ENCODE measurements around the gene B4GALNT2.

Gene B4GALNT2

DNA sequence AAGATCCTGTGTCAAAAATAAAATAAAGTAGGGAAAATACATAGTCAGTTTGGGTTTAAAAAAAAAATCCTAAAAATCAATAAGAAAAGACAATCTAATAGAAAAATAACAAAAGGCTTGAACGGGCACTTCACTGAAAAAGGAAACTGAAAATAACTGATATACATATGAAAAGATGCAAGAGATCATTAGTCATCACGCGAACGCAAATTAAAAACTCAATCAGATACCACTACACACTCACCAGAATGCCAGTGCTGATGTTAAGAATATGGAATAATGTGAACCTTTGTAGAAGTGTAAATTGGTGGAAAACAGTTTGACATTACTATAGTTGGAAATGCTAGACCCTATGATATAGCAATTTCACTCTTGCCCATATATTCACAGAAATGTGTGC is 63.2 kb downstream of the B4GALNT2 start:
- no peaks in the 10 kb centered on the region for H3K27me3 Mint-ChIP-seq

DNA sequence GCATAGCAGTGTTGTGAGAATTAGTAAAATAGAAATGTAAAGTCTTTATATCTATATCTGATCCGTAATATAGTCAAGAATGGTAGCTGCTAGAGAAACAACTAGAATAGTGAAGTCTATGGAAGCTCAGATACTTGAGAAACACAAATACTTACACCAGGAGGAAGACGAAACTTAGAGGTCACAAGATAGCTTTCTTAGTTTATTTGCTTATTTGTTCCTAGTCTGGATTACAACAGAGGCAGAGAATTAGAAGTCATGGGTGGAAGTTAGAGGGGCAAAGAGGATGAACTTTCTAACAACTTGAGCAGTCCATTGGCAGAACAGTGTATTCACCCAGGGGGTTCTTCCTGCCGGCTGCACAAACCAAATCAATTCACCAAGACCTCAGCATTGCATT is 64.0 kb downstream of the B4GALNT2 start:
- intact Hi-C loops (cut with micrococcal nuclease): no loop called here
- Mint-ChIP-seq H3K9me3 (no peaks in the 10 kb centered on the region), H3K27me3 (no peaks in the 10 kb centered on the region), H3K36me3 (ENCODE audit: low read depth) (peaks cover 7% of the 10 kb centered on the region), H3K4me3 (no peak overlapping the region), H3K27ac (peak overlapping the region; percentile 30), H3K4me1 (ENCODE audit: low read depth) (peaks cover 48% of the 10 kb centered on the region)

More for the DNA sequence above, 63.2 kb downstream of the B4GALNT2 start:
- Mint-ChIP-seq H3K9me3 (no peaks in the 10 kb centered on the region), H3K4me1 (ENCODE audit: low read depth) (peaks cover 49% of the 10 kb centered on the region), H3K27ac (no peak overlapping the region), H3K4me3 (no peak overlapping the region), H3K36me3 (ENCODE audit: low read depth) (peaks cover 7% of the 10 kb centered on the region)
- intact Hi-C loops (cut with micrococcal nuclease): no loop called here

DNA sequence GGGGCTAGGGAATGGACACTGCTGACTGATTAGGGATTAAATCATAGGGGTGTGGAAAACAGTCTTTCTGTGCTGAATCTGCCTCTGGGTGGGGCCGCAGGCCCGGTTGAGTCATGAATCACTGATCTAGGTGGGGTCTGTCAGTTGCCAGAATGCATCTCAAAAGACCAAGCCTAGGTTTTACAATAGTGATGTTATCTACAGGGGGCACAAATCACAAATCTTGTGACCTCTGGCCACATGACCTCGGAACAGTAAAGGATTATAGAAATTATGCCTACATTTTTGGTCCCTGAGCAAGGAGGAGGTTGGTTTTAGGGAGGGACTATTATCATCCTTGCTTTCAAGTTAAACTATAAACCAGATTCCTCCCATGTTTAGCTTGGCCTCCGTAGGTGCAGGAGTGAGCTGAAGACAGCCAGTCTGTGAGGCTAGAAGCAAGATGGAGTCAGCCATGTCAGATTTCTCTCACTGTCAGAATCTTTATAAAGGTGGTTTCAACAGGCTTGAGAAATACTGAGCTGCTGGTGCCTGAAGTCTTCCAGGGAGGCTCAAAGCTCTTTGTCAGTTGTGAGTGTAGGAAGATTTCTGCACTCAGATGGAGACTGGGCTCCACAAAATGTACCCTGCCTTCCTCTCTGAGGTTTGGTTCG is 64.9 kb downstream of the B4GALNT2 start:
- peaks cover 49% of the 10 kb centered on the region for H3K4me1 Mint-ChIP-seq (ENCODE audit: low read depth)
- intact Hi-C loops (cut with micrococcal nuclease): no loop called here
- no peak overlapping the region for H3K27ac Mint-ChIP-seq
- no peaks in the 10 kb centered on the region for H3K9me3 Mint-ChIP-seq
- no peak overlapping the region for H3K4me3 Mint-ChIP-seq
- peaks cover 3% of the 10 kb centered on the region for H3K27me3 Mint-ChIP-seq
- H3K36me3 Mint-ChIP-seq (ENCODE audit: low read depth): peaks cover under 1% of the 10 kb centered on the region

DNA sequence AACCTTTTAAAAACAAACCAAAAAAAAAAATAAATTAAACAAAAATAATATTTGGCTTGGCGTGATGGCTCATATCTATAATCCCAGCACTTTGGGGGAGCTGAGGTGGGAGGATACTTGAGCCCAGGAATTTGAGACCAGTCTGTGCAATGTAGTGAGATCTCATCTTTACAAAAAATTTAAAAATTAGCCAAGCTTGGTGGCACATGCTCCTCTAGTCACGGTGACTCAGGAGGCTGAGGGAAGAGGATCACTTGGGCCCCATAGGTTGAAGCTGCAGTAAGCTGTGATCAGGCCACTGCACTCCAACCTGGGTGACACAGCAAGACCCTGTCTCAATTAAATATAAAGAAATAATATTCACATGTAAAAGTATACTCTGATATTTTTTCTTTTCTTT is 65.6 kb downstream of the B4GALNT2 start:
- intact Hi-C loops (cut with micrococcal nuclease): no loop called here
- H3K27me3 Mint-ChIP-seq: peaks cover 3% of the 10 kb centered on the region

DNA sequence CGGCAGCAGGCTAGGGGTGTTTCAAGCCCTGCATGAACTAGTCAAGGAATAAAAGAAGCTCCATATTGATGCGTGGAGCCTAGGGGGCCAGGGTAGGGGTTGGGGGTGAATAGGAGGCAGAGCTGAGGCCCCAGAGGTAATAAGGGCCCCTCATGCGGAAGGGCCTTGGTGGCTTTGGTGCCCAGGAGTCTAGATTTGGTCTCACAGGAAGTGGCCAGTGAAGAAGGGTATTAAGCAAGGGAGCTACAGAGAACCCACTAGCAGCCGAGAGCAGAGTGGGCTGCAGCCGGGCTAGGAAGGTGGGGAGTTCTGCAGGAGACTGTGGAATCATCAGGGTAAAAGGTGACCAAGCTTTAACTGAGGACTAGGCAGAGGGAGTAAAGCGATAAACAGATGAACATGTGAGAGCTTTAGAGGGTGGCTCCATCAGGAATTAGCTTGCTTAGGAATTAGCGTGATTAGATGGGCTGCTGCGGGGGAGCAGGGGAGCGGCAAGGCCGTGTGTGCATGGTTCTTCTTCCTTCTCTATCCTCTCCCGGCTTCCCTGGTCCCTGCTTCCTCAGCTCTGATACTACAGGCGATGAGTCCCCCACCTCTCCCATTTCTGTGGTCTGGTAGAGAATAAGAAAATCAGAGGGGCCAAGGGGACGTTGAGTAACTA is 68.0 kb downstream of the B4GALNT2 start:
- no peak overlapping the region for H3K27ac Mint-ChIP-seq

More for the DNA sequence above, 65.6 kb downstream of the B4GALNT2 start:
- no peak overlapping the region for H3K4me3 Mint-ChIP-seq
- H3K27ac Mint-ChIP-seq: peak overlapping the region; percentile 8
- peaks cover 49% of the 10 kb centered on the region for H3K4me1 Mint-ChIP-seq (ENCODE audit: low read depth)
- H3K36me3 Mint-ChIP-seq (ENCODE audit: low read depth): no peaks in the 10 kb centered on the region
- no peaks in the 10 kb centered on the region for H3K9me3 Mint-ChIP-seq

DNA sequence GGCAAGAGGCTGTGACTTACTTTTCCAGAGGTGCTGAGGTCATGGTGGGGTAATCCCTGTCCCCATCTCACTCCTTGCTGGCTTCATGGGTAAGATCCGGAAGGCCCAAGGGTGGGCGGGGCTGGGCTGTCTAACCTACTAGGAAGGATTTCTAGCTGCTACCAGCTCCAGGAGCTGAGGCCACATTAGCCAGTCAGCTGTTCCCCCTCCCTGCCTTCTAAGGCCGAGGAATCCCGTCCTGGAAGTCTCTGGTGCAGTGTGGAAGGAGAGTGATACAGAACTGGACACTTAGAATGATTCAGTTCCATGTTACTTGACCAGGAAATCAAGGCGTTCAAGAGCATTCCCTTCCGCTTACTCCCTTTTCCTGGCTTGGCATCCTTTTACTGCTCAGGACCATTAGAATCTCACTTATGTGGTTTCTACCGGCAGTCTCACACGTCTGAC is 68.9 kb downstream of the B4GALNT2 start:
- Mint-ChIP-seq H3K4me3 (no peak overlapping the region), H3K9me3 (no peaks in the 10 kb centered on the region), H3K27ac (no peak overlapping the region)

More for the DNA sequence above, 68.0 kb downstream of the B4GALNT2 start:
- no peaks in the 10 kb centered on the region for H3K9me3 Mint-ChIP-seq
- intact Hi-C loops (cut with micrococcal nuclease): no loop called here
- no peaks in the 10 kb centered on the region for H3K36me3 Mint-ChIP-seq (ENCODE audit: low read depth)
- peaks cover 11% of the 10 kb centered on the region for H3K27me3 Mint-ChIP-seq
- H3K4me3 Mint-ChIP-seq: no peak overlapping the region
- H3K4me1 Mint-ChIP-seq (ENCODE audit: low read depth): peaks cover 55% of the 10 kb centered on the region

DNA sequence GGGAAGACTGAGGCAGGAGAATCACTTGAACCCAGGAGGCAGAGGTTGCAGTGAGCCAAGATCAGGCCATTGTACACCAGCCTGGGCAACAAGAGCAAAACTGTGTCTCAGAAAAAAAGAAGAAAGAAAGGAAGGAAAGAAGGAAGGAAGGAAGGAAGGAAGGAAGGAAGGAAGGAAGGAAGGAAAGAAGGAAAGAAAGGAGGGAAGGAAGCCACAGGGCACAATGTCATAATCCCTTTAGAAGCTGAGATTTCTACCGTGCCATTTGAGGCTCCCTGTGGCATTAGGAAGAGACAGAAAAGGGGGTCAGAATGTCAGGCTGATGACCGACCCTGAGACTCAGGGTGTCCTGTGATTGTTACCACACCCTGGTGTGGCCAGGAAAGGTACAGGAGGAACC is 71.2 kb downstream of the B4GALNT2 start:
- Mint-ChIP-seq H3K4me3 (no peak overlapping the region), H3K36me3 (ENCODE audit: low read depth) (no peaks in the 10 kb centered on the region), H3K4me1 (ENCODE audit: low read depth) (peaks cover 67% of the 10 kb centered on the region), H3K27ac (peak overlapping the region; percentile 12), H3K27me3 (peaks cover 17% of the 10 kb centered on the region), H3K9me3 (no peaks in the 10 kb centered on the region)
- intact Hi-C loops (cut with micrococcal nuclease): no loop called here

More for the DNA sequence above, 68.9 kb downstream of the B4GALNT2 start:
- intact Hi-C loops (cut with micrococcal nuclease): no loop called here
- peaks cover 53% of the 10 kb centered on the region for H3K4me1 Mint-ChIP-seq (ENCODE audit: low read depth)
- H3K36me3 Mint-ChIP-seq (ENCODE audit: low read depth): no peaks in the 10 kb centered on the region
- peaks cover 15% of the 10 kb centered on the region for H3K27me3 Mint-ChIP-seq

DNA sequence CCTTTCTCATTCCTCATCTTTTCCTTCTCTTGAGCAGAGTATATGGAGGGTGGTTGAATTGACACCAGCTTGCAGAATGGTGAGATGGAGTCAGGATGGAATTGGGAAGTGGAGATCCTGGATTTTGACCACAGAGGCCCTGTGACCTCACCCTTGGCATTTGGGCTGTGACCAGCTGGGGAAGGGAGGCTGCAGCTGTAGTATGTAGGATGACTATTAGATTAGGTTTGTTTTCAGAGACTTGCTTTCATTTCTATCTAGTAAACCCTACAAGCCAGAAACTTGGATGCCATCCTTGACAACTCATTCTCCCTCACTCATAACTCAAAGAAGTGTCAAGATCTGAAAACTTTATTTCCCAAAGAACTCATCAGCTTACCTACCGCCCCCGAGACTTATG is 71.9 kb downstream of the B4GALNT2 start:
- H3K36me3 Mint-ChIP-seq (ENCODE audit: low read depth): no peaks in the 10 kb centered on the region
- no peaks in the 10 kb centered on the region for H3K9me3 Mint-ChIP-seq
- intact Hi-C loops (cut with micrococcal nuclease): no loop called here
- H3K27ac Mint-ChIP-seq: peak overlapping the region; percentile 12
- H3K4me3 Mint-ChIP-seq: no peak overlapping the region
- peaks cover 17% of the 10 kb centered on the region for H3K27me3 Mint-ChIP-seq
- H3K4me1 Mint-ChIP-seq (ENCODE audit: low read depth): peaks cover 74% of the 10 kb centered on the region

DNA sequence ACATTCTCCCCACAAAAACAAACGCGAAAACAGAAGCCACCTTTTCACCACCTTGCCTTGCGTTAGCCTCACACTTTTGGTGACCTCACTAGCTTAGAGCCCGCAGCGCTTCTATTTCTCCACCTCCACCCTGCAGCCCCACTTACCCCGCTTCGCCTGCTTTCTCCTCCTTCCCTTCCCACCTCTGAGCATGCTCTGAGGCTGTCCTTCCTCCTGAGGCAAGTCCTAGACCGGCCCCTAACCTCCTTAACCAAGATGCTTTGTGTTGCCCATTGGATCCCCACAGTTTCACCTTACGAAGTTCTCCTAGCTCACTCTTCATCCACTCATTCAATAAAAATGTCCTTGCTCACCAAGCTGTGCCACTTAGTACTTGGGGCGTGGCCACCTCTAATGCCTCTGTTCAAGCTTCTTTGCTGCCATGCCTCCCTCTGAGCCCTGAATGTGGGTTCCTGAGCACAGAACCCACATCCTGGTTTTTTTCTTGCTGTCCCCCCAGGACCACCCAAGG is 76.5 kb downstream of the B4GALNT2 start:
- H3K9me3 Mint-ChIP-seq: no peaks in the 10 kb centered on the region
- no peaks in the 10 kb centered on the region for H3K36me3 Mint-ChIP-seq (ENCODE audit: low read depth)
- intact Hi-C loops (cut with micrococcal nuclease): no loop called here
- no peak overlapping the region for H3K4me3 Mint-ChIP-seq
- peaks cover 83% of the 10 kb centered on the region for H3K4me1 Mint-ChIP-seq (ENCODE audit: low read depth)
- peak overlapping the region; percentile 31 for H3K27ac Mint-ChIP-seq
- H3K27me3 Mint-ChIP-seq: peaks cover 9% of the 10 kb centered on the region

DNA sequence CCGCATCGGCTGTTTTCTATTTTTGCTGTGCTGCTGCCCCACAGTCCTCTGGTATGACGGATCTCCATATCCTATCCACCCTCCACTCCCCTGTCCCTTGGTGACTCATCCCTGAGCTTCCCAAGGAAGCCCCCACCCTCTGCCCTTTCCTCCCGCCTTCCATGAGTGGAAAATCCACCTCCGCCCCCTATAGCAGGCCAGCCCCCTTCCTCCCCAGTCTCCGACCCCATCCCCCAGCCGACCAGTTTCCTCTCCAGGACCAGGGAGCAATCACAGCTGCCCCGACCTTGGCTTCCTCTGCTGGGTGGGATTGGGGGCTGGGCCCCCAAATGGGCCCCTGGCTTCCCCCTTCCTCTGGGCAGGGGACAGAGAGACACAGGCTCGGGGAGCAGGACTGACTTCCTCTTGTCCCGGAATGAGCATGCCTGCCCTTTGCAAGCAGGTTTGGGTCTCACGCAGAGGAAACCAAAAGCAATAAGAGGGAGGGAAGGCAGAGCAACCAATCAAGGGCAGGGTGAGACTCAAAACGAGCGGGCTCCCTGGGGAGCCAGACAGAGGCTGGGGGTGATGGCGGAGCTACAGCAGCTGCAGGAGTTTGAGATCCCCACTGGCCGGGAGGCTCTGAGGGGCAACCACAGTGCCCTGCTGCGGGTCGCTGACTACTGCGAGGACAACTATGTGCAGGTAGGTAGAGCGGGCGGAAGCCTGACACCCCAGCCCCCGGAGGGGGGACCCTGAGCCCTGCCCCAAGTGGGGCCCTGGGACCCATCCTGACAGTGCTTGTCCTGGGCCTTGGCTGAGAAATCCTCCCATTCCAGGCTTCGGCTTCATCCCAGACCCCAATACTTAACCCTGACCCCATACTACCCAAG is 77.8 kb downstream of the B4GALNT2 start, which contains the start of the genes ABI3 and GNGT2:
TSS of gene ABI3 (plus strand) at position 550 of the 872 bp plus-strand sequence. CDS start at position 568, 18 bp downstream.
TSS of gene GNGT2 (minus strand) at position 417 of the 872 bp plus-strand sequence. CDS start 3,152 bp downstream, outside the sequence.
- no peaks in the 10 kb centered on the region for H3K36me3 Mint-ChIP-seq (ENCODE audit: low read depth)
- H3K27me3 Mint-ChIP-seq: peaks cover 7% of the 10 kb centered on the region
- peaks cover 83% of the 10 kb centered on the region for H3K4me1 Mint-ChIP-seq (ENCODE audit: low read depth)
- H3K4me3 Mint-ChIP-seq: peak within 1 kb of the TSS; percentile 43
- H3K9me3 Mint-ChIP-seq: no peaks in the 10 kb centered on the region
- intact Hi-C loops (cut with micrococcal nuclease): no loop called here
- peak within 1 kb of the TSS; percentile 79 for H3K27ac Mint-ChIP-seq

DNA sequence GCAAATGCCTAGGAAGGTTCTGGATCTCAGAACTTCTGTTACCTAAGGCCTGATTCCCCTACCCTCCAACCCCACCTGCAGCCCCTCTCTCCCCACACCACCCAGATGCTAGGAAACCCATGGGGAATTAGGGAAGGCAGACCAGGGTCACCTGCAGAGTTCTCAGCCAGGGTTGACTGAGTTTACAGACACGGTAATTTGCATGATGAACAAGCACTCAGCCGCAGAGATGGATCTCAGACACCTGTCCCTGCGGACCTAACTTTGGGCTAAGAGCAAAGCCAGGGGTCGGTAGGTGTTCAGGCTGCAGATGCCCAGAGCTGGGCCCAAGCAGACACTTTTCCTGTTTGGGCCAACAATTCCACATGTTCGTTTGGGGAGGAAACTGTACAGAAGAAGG is 80.8 kb downstream of the B4GALNT2 start:
- Mint-ChIP-seq H3K4me3 (no peak overlapping the region), H3K36me3 (ENCODE audit: low read depth) (no peaks in the 10 kb centered on the region), H3K9me3 (no peaks in the 10 kb centered on the region), H3K27ac (peak overlapping the region; percentile 28), H3K4me1 (ENCODE audit: low read depth) (peaks cover 90% of the 10 kb centered on the region), H3K27me3 (no peaks in the 10 kb centered on the region)
- intact Hi-C loops (cut with micrococcal nuclease): no loop called here

DNA sequence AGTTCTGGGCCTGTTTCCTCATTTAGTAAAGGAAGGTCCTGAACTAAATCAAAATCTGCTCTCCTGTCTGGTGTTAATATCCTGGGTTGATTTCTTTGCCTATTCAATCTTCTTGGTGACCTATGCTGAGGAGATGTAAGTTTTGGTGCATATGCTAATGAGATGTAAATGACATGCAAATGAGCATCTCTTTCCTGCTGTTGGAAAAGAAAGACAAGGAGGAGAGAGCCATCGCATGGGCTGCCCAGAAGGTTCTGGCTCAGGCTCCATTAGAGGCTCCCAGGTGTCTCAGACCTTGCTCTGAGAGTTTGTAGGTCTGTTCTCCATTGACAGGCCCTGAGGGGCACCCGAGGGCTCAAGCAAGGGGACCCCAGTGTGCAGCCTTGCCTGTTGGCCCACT is 81.3 kb downstream of the B4GALNT2 start:
- peak overlapping the region; percentile 28 for H3K27ac Mint-ChIP-seq
- no peak overlapping the region for H3K4me3 Mint-ChIP-seq
- peaks cover 92% of the 10 kb centered on the region for H3K4me1 Mint-ChIP-seq (ENCODE audit: low read depth)
- no peaks in the 10 kb centered on the region for H3K27me3 Mint-ChIP-seq
- no peaks in the 10 kb centered on the region for H3K9me3 Mint-ChIP-seq
- intact Hi-C loops (cut with micrococcal nuclease): no loop called here
- H3K36me3 Mint-ChIP-seq (ENCODE audit: low read depth): no peaks in the 10 kb centered on the region

DNA sequence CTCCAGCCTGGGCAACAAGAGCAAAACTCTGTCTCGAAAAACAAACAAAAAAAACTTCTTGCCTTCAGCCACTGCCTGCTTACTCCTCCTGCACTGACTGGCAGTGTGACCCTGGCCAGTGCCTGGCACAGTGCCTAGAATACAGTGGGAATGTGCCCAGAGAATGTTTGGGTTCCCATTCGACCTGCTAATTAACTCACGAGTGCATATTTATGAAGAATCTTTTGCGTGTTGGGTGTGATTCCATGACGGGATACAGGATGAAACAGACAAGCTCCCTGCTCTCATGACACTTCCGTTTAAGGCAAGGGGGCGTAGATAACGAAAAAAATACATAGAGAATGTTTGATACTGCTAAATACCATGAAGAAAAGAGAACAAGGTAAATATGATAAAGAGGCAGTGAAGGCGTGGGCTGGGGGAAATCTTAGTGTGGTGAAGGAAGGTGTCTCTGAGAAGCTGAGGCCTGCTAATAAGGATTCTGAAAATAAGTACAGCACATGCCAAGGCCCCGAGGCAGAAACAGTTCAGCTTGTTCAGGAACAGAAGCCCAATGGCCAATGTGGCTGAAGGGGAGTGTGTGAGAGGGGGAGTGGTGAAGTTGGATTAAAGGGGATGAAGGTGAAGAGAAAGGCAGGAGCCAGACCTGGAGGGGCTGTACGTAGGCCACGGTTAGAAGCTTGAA is 82.2 kb downstream of the B4GALNT2 start:
- peaks cover 92% of the 10 kb centered on the region for H3K4me1 Mint-ChIP-seq (ENCODE audit: low read depth)
- no peaks in the 10 kb centered on the region for H3K36me3 Mint-ChIP-seq (ENCODE audit: low read depth)
- no peaks in the 10 kb centered on the region for H3K27me3 Mint-ChIP-seq
- no peaks in the 10 kb centered on the region for H3K9me3 Mint-ChIP-seq
- H3K27ac Mint-ChIP-seq: peak overlapping the region; percentile 85
- H3K4me3 Mint-ChIP-seq: no peak overlapping the region
- intact Hi-C loops (cut with micrococcal nuclease): no loop called here

All from dendritic cell treated with granulocyte-macrophage colony-stimulating factor and Interleukin-4, amounts not matched to agents 40 ng/mL and 50 ng/mL, for 4 days (primary cell).